Transverse colon (tissue), 3 donors: ENCODE data around the gene PCGF1.

Experiments
- CTCF ChIP-seq, 5 experiments: fragments of 200-600 bp in 3 of 5; fragments of 450-650 bp in 2 of 5; sonication (generic) in 3 of 5; IDR thresholded peaks; 1 replicate in 2 of 5; 2 replicates in 3 of 5; pipeline ENCODE4 v1.5.1; 2016 to 2017; ENCODE audit warnings: antibody characterized with exemption in 5 of 5, inconsistent platforms in 3 of 5, mild to moderate bottlenecking in 2 of 5, moderate library complexity in 1 of 5
- EP300 ChIP-seq: sonication (generic); formaldehyde crosslinking; IDR thresholded peaks from one replicate; pipeline ENCODE4 v1.6.1; 2017; ENCODE audit warnings: antibody characterized with exemption, low read depth
- POLR2A ChIP-seq: fragments of 450-650 bp; IDR thresholded peaks from one replicate; pipeline ENCODE4 v1.6.1; 2016; ENCODE audit warnings: antibody characterized with exemption, mild to moderate bottlenecking, moderate library complexity

DNA sequence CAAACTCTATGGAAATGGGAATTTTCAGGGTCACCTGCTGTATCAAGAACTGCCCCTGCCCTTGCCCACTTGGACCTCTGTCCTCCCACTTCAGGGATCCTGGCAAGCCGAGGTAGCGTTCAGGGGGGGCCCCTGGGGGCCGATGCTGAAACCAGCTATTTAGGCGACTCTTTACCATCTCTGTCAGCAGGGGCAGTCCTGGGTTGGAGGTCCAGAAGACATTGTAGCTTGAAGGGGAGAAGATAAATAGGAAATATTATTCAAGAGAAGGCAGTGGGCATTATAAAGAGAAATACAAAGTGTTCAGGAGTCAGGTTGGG, 44.7 kb downstream of the PCGF1 start:
- TF ChIP-seq POLR2A (no peak), EP300 (no peak), CTCF (IDR thresholded peaks at IDR 0.05) (no peak)
